ENCODE measurements around the gene ANO4.

- TF ChIP-seq SUZ12 (IDR thresholded peaks at IDR 0.05; ENCODE audit: extremely low read depth, insufficient read depth, insufficient read length): no peak
- TF ChIP-seq YY1 (IDR thresholded peaks at IDR 0.05; ENCODE audit: insufficient read depth, insufficient read length): no peak
- no peak for TF ChIP-seq ZNF274 (IDR thresholded peaks at IDR 0.05; ENCODE audit: low read depth, low read length)
Observed at GRCh38 chr12:100908501-100908900, 113.9 kb downstream of the ANO4 start.

All from NT2/D1 (cell line).